ENCODE data around the gene NLGN1.

- TF ChIP-seq POLR2A (IDR thresholded peaks at IDR 0.05; ENCODE audit: low read depth, low read length) (no peak), POLR2AphosphoS5 (IDR thresholded peaks at IDR 0.05; ENCODE audit: low read depth, low read length) (no peak)
Measured at GRCh38 chr3:173819368-173819767, 421.8 kb downstream of the NLGN1 start.

Data from GM12892 (cell line).